ENCODE data around the gene SENP5.

DNA sequence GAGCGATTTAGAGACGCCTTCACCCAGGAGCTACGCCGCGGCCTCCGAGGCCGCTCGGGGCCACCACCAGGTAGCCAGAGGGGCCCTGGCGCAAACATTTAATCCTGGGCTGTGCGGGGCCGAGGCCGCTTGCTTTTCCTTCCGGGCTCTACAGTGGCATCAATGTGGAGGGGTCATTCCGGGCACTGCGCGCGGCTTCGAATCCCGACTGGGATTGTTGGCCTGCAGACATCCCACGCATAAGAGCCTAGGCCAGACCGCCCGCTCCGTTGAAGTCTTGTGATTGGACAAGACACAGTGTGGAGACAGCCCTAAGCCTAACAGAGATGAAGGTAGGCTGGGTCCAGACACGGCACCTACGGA is 75.2 kb downstream of the SENP5 start:
- TF ChIP-seq TAF1 (conservative IDR thresholded peaks at IDR 0.05) (no peak), GABPA (IDR thresholded peaks at IDR 0.05 in 1 of 2, conservative IDR thresholded peaks at IDR 0.05 in 1 of 2) (no peak)
- TF ChIP-seq, protein P1, sequence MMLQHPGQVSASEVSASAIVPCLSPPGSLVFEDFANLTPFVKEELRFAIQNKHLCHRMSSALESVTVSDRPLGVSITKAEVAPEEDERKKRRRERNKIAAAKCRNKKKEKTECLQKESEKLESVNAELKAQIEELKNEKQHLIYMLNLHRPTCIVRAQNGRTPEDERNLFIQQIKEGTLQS (IDR thresholded peaks at IDR 0.05) = no peak
- TF ChIP-seq, protein P2, sequence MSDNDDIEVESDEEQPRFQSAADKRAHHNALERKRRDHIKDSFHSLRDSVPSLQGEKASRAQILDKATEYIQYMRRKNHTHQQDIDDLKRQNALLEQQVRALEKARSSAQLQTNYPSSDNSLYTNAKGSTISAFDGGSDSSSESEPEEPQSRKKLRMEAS (IDR thresholded peaks at IDR 0.05) = no peak
- TF ChIP-seq, protein P3, sequence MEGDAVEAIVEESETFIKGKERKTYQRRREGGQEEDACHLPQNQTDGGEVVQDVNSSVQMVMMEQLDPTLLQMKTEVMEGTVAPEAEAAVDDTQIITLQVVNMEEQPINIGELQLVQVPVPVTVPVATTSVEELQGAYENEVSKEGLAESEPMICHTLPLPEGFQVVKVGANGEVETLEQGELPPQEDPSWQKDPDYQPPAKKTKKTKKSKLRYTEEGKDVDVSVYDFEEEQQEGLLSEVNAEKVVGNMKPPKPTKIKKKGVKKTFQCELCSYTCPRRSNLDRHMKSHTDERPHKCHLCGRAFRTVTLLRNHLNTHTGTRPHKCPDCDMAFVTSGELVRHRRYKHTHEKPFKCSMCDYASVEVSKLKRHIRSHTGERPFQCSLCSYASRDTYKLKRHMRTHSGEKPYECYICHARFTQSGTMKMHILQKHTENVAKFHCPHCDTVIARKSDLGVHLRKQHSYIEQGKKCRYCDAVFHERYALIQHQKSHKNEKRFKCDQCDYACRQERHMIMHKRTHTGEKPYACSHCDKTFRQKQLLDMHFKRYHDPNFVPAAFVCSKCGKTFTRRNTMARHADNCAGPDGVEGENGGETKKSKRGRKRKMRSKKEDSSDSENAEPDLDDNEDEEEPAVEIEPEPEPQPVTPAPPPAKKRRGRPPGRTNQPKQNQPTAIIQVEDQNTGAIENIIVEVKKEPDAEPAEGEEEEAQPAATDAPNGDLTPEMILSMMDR (IDR thresholded peaks at IDR 0.05; ENCODE audit: low read depth, low read length, missing input control) = no peak
